SU-DHL-6 (cell line): ENCODE results near the gene MIER2.

ENCODE experiments used
- H2AFZ ChIP-seq: fragments of 200-600 bp; sonication (generic); 2 replicates; pipeline ENCODE4 v1.6.1; 2014; ENCODE audit warnings: low read depth, mild to moderate bottlenecking, moderate library complexity, mixed read lengths, antibody characterized with exemption, low read length; ENCODE audit not compliant: severe bottlenecking
- H3F3A ChIP-seq: fragments of 200-600 bp; shearing (Covaris generic); 2 replicates; pipeline ENCODE4 v1.6.0; 2016; ENCODE audit warnings: antibody characterized with exemption, mild to moderate bottlenecking; ENCODE audit not compliant: insufficient read depth
- H3K27ac ChIP-seq: fragments of 200-600 bp; sonication (generic); 2 replicates; pipeline ENCODE4 v1.5.1; 2016; ENCODE audit warnings: low read depth, mild to moderate bottlenecking, low read length, moderate library complexity, mixed read lengths
- H3K27me3 ChIP-seq: fragments of 200-600 bp; sonication (generic), shearing (Covaris generic); 2 replicates; pipeline ENCODE4 v1.6.0; 2014; ENCODE audit warnings: mild to moderate bottlenecking, low read length
- H3K36me3 ChIP-seq: fragments of 200-600 bp; sonication (generic); 2 replicates; pipeline ENCODE4 v1.6.1; 2014; ENCODE audit warnings: mild to moderate bottlenecking, low read length, mixed read lengths
- H3K4me2 ChIP-seq: fragments of 300-600, 200-600 bp; shearing (Covaris generic), sonication (generic); 2 replicates; pipeline ENCODE4 v1.6.0; 2014; ENCODE audit warnings: low read length, low read depth, mild to moderate bottlenecking; ENCODE audit not compliant: poor library complexity, severe bottlenecking
- H3K4me3 ChIP-seq: fragments of 200-600 bp; sonication (generic); 2 replicates; pipeline ENCODE4 v1.5.1; 2014; ENCODE audit warnings: antibody characterized with exemption, low read length, mild to moderate bottlenecking, mixed read lengths; ENCODE audit not compliant: insufficient read depth, poor library complexity, severe bottlenecking
- H3K79me2 ChIP-seq: fragments of 200-600 bp; sonication (generic); 2 replicates; pipeline ENCODE4 v1.6.1; 2014; ENCODE audit warnings: mild to moderate bottlenecking, low read length, moderate library complexity; ENCODE audit not compliant: insufficient read depth
- H3K9ac ChIP-seq: fragments of 200-600 bp; sonication (generic); 2 replicates; pipeline ENCODE4 v1.7.0; 2014; ENCODE audit warnings: mild to moderate bottlenecking, low read length
- H3K9me2 ChIP-seq: fragments of 200-600 bp; sonication (generic); replicated peaks from 2 replicates; pipeline ENCODE4 v1.6.1; 2014; ENCODE audit warnings: low read length; ENCODE audit not compliant: insufficient read depth
- H3K9me3 ChIP-seq: fragments of 200-600 bp; sonication (generic); 2 replicates; pipeline ENCODE4 v1.6.1; 2014; ENCODE audit warnings: low read length, mixed read lengths; ENCODE audit not compliant: insufficient read depth
- H4K20me1 ChIP-seq: fragments of 200-600 bp; sonication (generic); 2 replicates; pipeline ENCODE4 v1.6.1; 2014; ENCODE audit warnings: low read depth, mild to moderate bottlenecking, antibody characterized with exemption, low read length, moderate library complexity, mixed read lengths
- CTCF ChIP-seq: fragments of 200-600 bp; sonication (generic); IDR thresholded peaks from one replicate; pipeline ENCODE4 v1.5.1; 2017; ENCODE audit warnings: antibody characterized with exemption, mild to moderate bottlenecking, low read length, moderate library complexity; ENCODE audit not compliant: insufficient read depth, poor library complexity, severe bottlenecking
- EZH2phosphoT487 ChIP-seq: fragments of 200-600 bp; sonication (generic), shearing (Covaris generic); conservative IDR thresholded peaks from 2 replicates; pipeline ENCODE4 v1.6.1; 2018; ENCODE audit warnings: mild to moderate bottlenecking, antibody characterized with exemption, low read length, moderate library complexity, mixed read lengths

MIER2 gene

GRCh38 chr19:307111-307531 lies 37.5 kb downstream of the MIER2 start:
- H3K27me3 ChIP-seq, result no peaks in the 10 kb centered on the region
- H2AFZ ChIP-seq, result no peak overlapping the region
- no peaks in the 10 kb centered on the region for H3K9me2 ChIP-seq
- no peak overlapping the region for H3K27ac ChIP-seq
- H3K4me2 ChIP-seq, result no peak overlapping the region
- no peak overlapping the region for H3K9ac ChIP-seq
- H4K20me1 ChIP-seq, result no peaks in the 10 kb centered on the region
- H3F3A ChIP-seq, result no peaks in the 10 kb centered on the region
- TF ChIP-seq EZH2phosphoT487, result no peak
- TF ChIP-seq CTCF, result no peak
- no peaks in the 10 kb centered on the region for H3K9me3 ChIP-seq
- H3K4me3 ChIP-seq, result no peak overlapping the region
- no peaks in the 10 kb centered on the region for H3K36me3 ChIP-seq
- no peaks in the 10 kb centered on the region for H3K79me2 ChIP-seq

GRCh38 chr19:306151-306900 lies 38.3 kb downstream of the MIER2 start:
- Histone ChIP-seq H3K9ac (no peak overlapping the region), H3F3A (no peaks in the 10 kb centered on the region), H3K27ac (no peak overlapping the region), H3K36me3 (no peaks in the 10 kb centered on the region), H3K9me2 (no peaks in the 10 kb centered on the region), H3K79me2 (no peaks in the 10 kb centered on the region), H2AFZ (no peak overlapping the region), H3K4me3 (no peak overlapping the region), H3K9me3 (no peaks in the 10 kb centered on the region), H3K27me3 (no peaks in the 10 kb centered on the region), H3K4me2 (no peak overlapping the region), H4K20me1 (no peaks in the 10 kb centered on the region)
- TF ChIP-seq CTCF, result no peak
- TF ChIP-seq EZH2phosphoT487, result no peak

- H3K27me3 ChIP-seq, result no peaks in the 10 kb centered on the region
- no peaks in the 10 kb centered on the region for H3F3A ChIP-seq
- H3K79me2 ChIP-seq, result no peaks in the 10 kb centered on the region
- no peak overlapping the region for H3K4me3 ChIP-seq
- no peaks in the 10 kb centered on the region for H4K20me1 ChIP-seq
- no peaks in the 10 kb centered on the region for H3K9me3 ChIP-seq
- H3K9ac ChIP-seq, result no peak overlapping the region
- H3K27ac ChIP-seq, result no peak overlapping the region
- H3K4me2 ChIP-seq, result no peak overlapping the region
- H3K9me2 ChIP-seq, result no peaks in the 10 kb centered on the region
- H3K36me3 ChIP-seq, result no peaks in the 10 kb centered on the region
- no peak overlapping the region for H2AFZ ChIP-seq
- TF ChIP-seq CTCF (no peak), EZH2phosphoT487 (no peak)
Measured at GRCh38 chr19:305240-306150, 39.1 kb downstream of the MIER2 start.
